Left colon (tissue), 2 donors: ENCODE data around the gene CDH11. TPM values are rescaled to one million over a fixed set of nuclear protein-coding genes. Genes with fewer than 3 reads are reported as not detected.
A peak's percentile ranks its signal among the peaks of the same experiment; 100 is the strongest.

ENCODE experiments used
- ATAC-seq: fragments of 200-7000 bp; cut with Tn5 transposase; one replicate; pipeline ENCODE4 v1.9.1; 2020; ENCODE audit warnings: mild to moderate bottlenecking, moderate library complexity
- DNase-seq, 2 donors: peaks; one replicate each; pipeline ENCODE4 v3.0.0-alpha.2; 2020
- intact Hi-C, 2 donors: fragments of 100-400 bp; cut with DNase I in 1 of 2; cut with micrococcal nuclease in 1 of 2; formaldehyde crosslinking; loops; one replicate each; pipeline versions ENCODE4 v1.11.2 to v1.14.0; 2022; cut with DNase I, micrococcal nuclease
- long read RNA-seq: library from polyadenylated mRNA; unstranded; transcript quantifications from one replicate; pipeline ENCODE4 v2.0.0, GENCODE V29; 2021
- total RNA-seq, 2 donors: library from RNA; stranded (reverse); fragmentation: NEBNext Ultra II Directional; extraction: Animal tissue kit (Norgen Biotek cat#: 25700); gene quantifications; one replicate each; pipeline ENCODE4 v1.2.1, GENCODE V29; 2021
- donor health status: DM: no; HTN: no; CAD: no.
- donor health status: DM: yes; HTN: yes; CAD: no.

Gene CDH11, protein sequence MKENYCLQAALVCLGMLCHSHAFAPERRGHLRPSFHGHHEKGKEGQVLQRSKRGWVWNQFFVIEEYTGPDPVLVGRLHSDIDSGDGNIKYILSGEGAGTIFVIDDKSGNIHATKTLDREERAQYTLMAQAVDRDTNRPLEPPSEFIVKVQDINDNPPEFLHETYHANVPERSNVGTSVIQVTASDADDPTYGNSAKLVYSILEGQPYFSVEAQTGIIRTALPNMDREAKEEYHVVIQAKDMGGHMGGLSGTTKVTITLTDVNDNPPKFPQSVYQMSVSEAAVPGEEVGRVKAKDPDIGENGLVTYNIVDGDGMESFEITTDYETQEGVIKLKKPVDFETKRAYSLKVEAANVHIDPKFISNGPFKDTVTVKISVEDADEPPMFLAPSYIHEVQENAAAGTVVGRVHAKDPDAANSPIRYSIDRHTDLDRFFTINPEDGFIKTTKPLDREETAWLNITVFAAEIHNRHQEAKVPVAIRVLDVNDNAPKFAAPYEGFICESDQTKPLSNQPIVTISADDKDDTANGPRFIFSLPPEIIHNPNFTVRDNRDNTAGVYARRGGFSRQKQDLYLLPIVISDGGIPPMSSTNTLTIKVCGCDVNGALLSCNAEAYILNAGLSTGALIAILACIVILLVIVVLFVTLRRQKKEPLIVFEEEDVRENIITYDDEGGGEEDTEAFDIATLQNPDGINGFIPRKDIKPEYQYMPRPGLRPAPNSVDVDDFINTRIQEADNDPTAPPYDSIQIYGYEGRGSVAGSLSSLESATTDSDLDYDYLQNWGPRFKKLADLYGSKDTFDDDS
- 10 to 100 TPM in 1 of 2 donors, 1 to 10 TPM in 1; 4.4 to 15.6 TPM for total RNA-seq
- long read RNA-seq, partial matches to known transcripts, result 1 of 2 reads
- long read RNA-seq, other reads (novel, unspliced or antisense), result 0 of 2 reads

DNA sequence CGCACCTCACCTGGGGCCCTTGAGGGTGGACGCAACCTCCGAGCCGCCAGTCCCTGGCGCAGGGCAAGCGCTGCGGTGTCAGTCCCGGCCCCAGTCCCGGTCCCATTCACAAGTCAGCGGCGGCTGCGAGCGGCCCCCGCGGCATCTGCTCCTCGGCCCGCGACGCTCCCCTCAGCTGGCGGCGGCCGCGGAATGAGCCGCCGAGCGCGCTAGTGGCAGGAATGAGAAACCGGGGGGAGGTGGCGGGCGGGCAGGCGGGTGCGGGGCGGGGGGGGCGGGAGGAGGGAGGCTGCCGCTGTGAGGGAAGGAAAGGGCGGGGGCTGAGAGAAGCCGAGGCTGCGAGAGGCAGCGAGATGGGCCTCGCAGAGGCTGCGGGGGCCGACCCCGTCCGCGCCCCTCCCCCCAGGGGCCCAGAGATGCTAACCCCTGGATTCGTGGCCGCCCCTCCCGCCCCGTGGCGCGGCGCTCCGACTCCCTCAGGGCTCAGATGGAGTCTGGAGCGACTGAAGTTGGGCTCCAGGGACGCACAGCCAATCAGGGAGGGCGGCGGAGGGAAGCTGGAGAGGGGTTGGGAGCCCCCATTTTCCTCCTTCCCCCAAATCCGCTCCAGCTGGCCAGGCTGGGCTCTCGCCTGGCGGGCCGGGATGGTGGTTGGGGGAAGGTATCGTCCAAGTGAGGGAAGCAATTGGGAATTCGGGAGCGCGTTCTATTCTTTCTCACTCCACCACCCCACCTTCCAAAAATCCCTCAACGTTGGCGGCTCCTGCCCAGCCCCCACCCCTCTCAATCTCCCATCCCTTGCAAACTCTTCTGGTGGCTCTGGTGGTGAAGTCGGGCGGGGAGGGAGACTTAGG is at the start of gene CDH11:
TSS of gene CDH11 (minus strand) at position 194 of the 854 bp plus-strand sequence. CDS start 117,194 bp downstream, outside the sequence.
- peak; percentile 37 to 41 for DNase-seq
- intact Hi-C loops, result no loop called here
- peak; percentile 9 for ATAC-seq

DNA sequence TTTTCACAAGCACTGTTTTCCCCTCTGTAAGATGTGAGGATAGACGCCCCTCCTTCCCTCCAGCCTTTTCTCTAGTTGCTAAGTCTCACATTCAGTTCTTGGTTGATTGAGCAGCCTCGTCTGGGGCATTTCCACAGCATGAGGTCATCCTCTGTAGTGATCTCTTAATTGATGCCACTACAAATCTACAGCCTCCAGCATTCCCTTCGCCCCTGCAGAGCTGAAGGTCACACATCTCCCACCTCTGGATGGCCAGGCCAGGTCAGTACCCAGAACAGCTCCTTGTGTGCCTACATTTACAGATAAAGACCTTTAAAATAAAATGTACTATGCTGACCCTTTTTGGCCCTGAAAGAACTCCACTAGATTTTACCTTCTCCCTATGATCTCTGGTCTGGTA is 32.5 kb upstream of the CDH11 start:
- DNase-seq, result no peak
- ATAC-seq, result no peak
- intact Hi-C loops, result no loop called here

DNA sequence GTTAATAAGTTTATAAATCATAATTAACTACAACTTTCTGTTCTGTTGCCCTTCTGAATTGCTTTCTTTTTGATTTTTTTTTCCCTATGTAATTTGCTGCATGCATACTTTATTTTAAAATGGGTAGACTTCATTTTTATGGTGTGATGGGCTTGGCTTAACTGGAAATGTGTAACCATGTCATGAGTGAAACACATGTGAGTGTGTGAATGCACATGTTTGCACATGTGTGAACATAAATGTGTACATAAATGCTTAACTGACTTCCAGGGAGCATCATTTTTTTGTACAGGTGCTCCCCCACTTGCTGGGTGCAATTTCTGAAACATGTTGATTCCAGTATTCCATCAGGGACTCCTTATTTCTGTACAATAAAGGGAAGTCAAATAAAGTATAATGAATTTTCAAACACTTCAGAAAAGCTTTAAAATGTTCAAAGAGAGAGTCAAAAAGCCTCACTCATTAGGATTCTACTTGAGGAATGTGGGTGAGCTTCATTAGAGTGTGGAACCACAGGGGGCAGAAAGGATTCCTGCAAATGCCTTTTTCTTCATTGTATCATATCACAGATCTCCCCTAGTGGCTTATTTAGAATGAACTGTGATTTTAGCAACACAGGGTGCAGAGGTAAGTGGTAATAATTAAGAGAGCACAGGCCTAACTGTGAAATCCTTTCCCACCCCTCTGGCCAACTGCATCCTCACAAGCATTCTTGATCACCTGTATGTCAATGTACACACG is 31.7 kb upstream of the CDH11 start:
- ATAC-seq (no peak), DNase-seq (no peak)
- intact Hi-C loops, result no loop called here

DNA sequence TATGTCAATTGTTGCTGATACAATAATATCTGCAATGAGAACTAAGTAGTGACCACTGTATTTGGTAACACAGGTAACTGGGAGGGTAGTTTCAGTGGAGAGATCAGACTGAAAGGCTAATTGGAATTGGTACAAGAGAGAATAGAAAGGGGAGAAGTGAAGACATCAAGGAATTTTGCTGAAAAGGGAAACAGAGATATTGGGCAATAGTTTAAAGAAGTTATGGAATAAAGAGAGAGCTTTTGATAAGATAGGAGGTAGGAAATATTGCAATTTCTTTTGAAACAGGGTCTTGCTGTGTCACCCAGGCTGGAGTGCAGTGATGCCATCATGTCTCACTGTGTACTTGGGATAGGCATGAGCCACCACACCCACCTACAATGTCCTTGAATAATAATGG is 26.9 kb upstream of the CDH11 start:
- ATAC-seq (no peak), DNase-seq (no peak)
- intact Hi-C loops, result no loop called here

DNA sequence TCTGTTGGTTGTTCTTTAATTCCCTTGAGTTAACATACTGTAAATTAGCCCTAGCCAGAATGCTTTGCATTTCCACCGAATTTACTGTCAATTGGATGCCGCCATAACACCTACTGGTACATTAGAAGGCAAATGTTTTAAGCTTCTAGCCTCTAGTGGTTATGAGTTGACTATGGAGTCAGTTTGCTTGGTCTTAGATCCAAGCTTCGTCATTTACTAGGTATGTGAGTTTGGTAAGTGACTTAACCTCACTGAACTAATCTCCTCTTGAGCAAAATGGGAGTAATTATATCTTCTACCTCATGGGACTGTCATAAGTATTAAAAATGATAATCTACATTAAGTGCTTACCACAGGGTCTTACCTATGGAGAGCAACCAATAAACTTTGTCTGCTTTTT is 20.4 kb upstream of the CDH11 start:
- ATAC-seq (no peak), DNase-seq (no peak)
- intact Hi-C loops, result no loop called here

DNA sequence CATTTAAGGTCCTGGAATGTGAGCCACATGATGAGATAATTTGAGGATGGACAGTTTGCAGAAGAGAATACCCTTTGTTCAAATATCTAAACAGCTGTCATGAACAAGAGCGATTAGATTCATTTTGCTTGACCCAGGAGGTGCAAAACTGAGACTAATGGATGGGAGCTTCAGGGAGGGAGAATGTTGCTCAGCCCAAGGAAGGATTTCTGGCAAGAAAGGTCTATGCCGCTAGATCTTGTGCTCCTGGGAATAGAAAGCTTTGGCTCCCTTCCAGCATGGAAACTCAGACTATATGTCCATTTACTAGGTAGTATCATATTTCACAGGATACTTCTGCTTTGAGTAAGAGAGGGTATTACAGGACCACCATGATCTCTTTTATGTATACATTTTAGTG is 14.8 kb upstream of the CDH11 start:
- intact Hi-C loops, result loop anchor here in 1 of 2 donors (10.0 kb wide), 1 partner anchor 1138 kb away; no protein-coding TSS in a partner anchor
- ATAC-seq, result no peak
- no peak for DNase-seq

DNA sequence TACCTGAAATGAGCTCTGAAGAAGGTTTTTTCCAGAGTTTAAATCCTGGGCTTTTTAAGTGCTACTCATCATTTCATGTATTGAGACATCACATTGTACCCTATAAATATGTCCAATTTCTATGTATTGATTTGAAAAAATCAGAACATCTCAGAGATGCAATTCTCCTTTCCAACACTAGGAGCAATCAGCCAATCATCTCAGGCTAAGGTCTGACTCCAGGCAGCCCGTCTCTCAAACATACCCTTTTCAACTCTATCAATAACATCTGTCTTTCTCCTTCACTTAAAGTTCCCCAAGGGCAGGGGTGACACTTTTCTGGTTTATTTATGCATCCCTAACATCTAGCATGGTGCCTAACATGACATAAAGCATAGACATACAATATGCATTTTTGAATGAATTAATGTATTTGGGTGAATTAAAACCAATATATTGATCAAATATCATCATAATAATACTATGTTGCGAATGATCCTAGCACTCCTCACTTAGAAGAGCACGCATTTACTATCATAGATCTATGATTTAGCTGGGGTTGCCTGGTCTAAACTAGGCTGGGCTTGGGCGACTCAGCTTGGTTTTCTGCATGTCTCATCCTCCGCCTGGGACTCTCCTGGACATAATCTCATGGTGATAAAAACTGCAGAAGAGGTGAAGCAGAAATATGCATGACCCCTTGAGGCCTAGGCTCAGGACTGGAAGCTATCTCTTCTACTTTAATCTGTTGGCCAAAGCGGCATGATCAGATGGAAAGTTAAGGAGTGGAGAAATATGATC is 5.2 kb upstream of the CDH11 start:
- ATAC-seq (no peak), DNase-seq (no peak)
- intact Hi-C loops, result no loop called here

DNA sequence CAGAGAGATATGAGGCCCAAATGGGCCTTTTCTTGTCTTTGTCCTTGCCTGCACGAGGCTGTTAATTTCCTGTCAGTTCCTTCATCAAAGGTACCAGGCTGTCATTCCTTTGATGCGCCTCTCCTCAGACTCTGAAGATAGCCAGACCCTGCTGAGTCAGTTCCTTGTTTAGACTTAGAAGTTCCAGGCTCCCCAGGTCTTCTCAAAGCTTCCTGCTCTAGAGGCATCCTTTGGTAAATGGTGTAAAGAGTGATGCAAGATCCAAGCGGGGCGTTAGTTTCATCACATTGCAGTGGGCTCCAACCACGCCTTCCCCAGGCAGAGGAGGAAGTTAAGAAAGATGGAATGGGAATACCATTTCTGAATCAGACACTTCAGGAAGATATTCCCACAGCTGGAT is 4.0 kb upstream of the CDH11 start:
- ATAC-seq, result peak; percentile 42
- DNase-seq, result no peak

DNA sequence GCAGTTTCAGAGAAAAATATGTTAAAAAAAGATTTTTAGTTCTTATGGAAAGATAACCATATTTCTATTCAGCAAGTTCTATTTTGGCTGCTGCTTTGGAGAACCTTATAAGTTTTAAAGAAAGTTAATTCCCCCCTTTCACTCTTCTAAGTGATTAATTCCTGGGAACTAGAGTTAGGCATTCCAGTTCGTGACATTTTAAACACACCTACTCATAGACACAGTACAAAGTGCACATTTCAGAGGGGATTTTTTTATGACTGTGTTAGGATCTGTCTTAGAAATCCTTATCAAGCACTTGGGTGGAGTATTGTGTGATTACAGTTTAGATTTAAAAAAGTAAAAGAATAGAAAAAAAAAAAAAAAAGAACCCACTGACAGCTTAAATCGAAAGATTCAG is 3.5 kb upstream of the CDH11 start:
- intact Hi-C loops, result no loop called here
- DNase-seq, result no peak

More for the DNA sequence above, 4.0 kb upstream of the CDH11 start:
- intact Hi-C loops, result no loop called here

DNA sequence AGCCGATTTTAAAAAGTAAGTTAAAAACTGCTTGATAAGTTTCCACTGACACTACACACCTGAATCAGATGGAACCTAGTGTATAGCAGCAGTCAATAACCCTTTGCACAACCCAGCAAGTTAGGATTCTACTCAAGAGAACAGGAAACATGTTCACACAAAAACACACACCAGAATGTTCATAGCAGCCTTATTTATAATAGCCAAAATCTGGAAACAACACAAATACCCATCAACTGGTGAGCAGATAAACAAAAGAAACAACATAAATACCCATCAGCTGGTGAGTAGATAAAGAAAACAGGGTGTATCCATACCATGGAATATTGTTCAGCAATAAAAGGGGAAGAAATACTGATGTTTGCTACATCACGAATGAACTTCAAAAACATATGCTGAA is 2.7 kb upstream of the CDH11 start:
- intact Hi-C loops, result no loop called here
- DNase-seq, result no peak
- no peak for ATAC-seq

More for the DNA sequence above, 3.5 kb upstream of the CDH11 start:
- peak; percentile 82 for ATAC-seq

DNA sequence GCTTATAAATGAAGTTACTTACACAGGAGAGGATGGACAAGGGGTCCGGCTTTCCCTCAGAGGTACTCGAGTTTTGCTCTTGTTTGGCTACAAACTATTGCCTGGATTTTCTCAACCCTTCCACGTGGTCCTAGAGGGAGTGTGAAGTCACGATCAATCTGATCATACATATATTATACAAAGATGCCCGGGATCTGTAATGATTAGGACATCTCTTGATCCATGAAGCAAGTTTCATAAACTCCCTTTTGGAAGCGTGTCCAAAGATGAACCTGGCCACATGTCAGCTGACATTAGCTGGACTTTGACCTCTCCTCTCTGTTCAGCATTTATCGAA is 2.3 kb upstream of the CDH11 start:
- intact Hi-C loops, result no loop called here
- DNase-seq (no peak), ATAC-seq (no peak)

DNA sequence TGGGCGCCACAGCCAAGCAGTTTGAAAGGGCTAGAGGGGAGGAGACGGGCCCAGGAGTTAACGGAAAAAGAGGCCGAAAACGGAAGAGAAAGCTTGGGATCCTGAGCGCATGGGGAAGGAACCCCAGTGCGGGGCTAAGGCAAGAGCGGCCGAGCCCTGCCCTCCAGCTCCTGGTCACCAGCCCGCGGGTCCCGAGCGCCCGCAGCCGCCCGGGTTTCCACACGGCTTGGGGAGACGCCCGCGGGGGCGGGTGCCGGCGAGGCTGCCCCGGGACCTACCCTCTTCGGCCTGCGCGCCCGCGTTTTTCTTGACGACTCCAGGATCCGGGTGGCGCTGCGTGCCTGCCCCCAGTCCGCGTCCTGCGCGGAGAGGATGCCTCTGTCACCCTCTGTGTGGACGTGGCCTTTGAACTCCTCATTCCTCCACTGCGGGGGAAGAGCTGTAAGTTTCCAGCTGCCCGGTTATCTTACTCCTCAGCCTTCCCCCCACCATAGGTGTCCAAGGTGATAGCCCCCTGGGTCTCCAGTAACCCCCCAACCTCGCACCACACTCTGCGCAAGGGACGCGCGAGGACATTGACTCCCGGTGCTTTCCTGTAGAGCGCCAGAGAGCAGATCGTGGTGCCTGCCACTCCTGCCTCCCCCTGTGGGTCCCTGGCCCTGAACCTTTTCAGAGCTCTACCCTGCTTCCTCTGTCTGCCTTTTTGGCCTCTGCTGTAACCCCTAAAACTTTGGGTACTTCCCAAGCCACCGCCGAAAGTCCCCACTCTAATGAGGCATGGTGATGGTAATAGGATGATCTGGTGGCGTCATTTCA is 1.7 kb upstream of the CDH11 start:
- intact Hi-C loops, result no loop called here
- DNase-seq (peak in 1 of 2 donors; percentile 35), ATAC-seq (peak; percentile 18)

DNA sequence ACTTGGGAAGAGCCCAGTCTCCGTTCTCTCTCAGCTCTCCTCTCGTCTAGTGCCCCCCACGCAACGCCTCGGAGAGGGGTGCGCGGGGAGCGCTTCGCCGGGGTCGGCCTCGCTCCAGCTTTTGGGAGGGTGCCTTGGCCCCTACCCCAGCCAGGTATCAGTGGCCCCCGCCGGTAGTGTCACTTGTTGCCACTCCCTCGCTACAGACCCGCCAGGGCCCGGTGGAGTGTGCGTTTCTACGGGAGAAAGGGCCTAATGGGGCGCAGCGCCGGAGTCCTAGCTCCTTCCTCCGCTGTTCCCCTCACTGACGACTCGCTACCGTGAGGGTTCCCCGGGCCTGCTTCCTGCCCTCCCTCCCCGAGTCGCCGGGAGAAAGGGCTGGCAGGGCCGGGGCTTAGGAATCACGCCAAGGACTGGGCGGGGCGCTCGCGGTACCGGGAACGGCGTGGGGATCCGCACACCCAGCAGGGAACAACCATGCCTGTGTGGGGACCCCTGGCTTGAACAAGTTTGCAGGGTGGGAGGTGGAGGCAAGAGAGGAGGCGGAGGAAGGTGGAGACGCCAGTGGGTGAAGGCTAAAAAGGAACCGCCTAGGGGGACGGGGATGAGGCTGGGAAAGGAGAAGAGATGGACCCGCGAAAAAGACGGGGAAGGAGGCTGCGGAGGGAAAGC is 997 bp upstream of the CDH11 start:
- ATAC-seq (peak; percentile 30), DNase-seq (peak; percentile 49 to 58)
- intact Hi-C loops, result no loop called here

DNA sequence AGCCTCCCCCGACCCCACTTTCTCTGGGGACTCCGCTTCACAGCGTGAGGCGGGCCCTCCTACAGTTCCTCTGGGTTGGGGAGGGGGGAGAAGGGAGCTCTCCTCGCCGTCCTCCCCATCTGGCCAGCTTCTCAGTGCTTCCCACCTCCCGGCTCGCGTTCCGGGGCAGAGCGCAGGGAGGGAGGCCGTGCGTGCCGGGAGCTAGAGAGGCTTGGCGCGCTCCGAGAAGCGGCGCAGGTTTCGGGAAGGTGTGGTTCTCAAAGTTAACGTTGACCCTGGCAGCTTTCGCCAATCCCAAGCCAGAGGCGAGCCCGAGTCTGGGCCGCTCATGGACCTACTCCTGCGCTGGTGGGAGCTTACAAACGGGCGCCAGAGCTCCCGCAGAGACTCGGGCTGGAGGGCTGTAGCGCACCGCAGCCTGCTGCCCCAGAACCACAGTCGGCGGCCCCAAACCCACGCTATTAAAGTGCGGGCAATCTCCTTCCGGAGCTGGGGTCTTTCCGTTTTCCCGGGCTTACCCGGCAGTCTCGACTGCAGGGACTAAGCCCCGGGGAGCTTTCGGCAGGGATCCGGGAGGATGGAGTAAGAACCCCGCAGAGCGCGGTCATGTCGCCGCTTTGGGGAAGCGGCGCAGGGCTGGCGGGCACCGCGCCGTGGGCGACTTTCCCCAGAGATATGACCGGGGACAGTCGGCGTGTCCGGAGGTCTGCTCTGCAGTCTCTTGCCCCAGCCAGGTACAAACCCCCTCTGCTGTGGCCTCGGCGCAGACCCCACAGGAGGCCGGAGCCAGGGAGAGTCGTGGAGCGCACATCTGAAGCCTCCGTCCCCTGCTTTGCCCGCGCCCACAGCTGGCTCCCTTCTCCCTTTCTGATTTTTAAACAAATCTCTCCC is 787 bp downstream of the CDH11 start:
- intact Hi-C loops, result no loop called here
- ATAC-seq, result no peak
- DNase-seq, result peak in 1 of 2 donors; percentile 16

DNA sequence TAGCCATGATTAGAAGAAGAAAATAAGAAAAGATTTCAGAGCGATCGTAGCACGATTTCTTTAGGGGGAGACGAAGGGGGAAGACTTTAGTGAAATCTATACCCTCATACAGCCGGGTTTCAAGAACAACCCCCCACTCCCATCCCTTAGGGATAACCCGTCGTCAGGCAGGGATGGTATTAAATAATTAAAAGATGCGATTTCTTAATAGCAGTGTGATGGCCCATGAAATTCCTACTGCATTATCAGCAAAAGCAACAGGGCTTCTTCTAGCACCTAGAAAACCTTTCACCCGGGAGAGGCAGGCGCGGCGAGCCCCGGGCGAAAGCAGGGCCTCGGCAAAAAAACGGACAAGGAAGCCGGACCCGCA is 1.4 kb downstream of the CDH11 start:
- intact Hi-C loops, result no loop called here
- no peak for DNase-seq

More for the DNA sequence above, 1.4 kb downstream of the CDH11 start:
- ATAC-seq, result no peak
